Measurements from ENCODE around the gene NOLC1. TPM values are rescaled to one million over a fixed set of nuclear protein-coding genes. Genes with fewer than 3 reads are reported as not detected.

NOLC1 gene
- total RNA-seq, 1 donor from 2014 or later: 26.2 TPM

DNA sequence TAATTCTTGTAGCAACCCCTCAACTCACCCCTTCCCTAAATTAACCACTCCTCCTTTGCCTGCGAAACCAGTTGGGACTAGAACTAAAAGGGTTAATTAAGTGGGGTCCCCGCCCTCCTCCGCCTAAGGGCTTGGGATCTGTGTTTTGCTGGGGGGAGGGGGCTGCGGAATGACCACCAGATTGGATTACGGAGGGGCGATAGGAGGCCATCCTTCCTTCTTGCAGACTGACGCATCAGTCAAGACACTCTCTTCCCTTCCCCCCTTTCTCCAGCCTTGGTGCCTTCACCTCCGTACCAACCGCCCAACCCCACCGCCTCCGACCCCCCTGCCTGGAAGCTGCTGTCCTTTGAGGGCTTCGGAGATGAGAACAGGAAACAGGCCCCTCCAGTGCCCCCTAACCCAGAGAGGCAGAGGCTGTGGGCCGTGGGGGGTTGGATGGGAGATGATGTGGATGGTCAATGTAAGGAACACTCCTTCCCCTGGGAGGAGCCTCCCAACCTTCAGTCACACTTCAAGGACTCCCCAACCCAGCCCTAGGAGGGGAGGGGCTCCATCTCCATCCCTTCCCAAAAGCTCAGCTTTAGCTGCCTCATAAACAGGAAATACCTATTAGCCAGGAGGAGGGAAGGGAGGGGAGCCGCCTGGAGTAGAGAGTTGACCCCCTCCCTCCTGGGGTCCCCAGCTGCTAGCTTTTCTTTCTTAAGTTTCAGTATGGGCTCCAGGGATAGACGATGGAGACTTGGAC, 31.0 kb upstream of the NOLC1 start:
- intact Hi-C loops (cut with DNase I): no loop called here
- DNase-seq (ENCODE audit: low spot score): no peak

DNA sequence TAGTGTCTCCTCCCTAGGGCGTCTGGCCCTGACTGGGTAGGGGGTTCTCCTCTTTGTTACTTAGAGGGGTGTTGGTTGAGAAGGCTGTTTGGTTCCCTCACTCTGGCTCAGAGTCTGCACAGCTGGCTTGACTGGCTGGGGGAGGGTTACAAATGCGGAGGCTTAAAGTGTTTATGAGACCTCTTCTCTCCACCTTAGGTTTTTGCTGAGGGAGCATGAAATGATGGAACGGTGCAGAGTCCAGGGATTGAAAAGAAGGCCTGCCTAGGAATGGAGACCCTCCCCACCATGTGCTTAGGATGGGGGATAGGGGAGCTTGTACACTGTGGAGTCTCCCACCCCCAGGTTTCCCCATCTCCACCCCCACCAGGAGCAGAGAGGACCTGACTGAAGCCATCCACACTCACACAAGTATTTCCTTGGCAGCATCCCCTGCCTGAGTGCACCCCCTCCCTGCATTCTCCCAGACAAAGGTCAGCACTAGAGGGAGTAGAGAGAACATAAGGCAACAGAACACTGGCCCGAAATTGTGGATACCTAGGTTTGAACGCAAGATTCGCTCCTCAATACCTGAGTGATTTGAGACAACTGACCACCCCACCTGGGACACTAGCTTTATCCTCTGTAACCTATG, 30.3 kb upstream of the NOLC1 start:
- DNase-seq (ENCODE audit: low spot score): no peak
- intact Hi-C loops (cut with DNase I): no loop called here

DNA sequence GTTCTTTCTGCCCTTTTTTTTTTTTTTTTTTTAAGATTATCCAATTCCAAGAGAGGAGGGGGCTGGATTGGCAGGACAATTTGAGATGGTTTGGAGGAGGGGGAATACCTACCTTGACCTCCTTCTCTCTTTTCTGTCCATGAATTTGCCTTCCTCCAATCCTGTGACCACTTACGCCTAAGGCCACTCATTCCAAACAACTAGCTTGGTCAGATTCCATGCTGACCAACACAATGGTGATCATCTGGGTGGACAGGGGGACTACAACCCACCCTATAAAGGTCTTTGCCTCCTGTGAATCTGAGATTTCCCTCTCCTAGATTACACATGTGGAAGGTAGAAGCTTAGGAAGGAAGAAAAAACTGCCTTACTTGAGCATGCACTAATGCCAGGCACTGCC, 29.7 kb upstream of the NOLC1 start:
- intact Hi-C loops (cut with DNase I): no loop called here
- DNase-seq (ENCODE audit: low spot score): no peak

DNA sequence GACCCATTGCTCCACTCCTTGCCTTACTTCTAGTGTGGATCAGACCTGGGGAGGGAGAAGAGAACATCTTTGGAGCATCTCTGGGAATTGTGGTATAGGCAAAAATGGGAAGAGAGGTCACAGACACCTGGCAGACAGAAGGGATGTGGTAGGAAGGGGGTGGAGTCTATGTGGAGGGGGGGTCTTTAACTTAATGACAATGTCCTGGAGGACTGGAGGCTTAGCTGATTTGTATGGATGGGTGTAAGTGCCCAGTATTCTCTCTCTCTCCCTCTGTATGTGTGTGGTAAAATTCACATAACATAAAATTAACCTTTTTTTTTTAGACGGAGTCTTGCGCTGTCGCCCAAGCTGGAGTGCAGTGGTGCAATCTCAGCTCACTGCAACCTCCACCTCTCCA, 29.0 kb upstream of the NOLC1 start:
- DNase-seq (ENCODE audit: low spot score): no peak
- intact Hi-C loops (cut with DNase I): no loop called here

DNA sequence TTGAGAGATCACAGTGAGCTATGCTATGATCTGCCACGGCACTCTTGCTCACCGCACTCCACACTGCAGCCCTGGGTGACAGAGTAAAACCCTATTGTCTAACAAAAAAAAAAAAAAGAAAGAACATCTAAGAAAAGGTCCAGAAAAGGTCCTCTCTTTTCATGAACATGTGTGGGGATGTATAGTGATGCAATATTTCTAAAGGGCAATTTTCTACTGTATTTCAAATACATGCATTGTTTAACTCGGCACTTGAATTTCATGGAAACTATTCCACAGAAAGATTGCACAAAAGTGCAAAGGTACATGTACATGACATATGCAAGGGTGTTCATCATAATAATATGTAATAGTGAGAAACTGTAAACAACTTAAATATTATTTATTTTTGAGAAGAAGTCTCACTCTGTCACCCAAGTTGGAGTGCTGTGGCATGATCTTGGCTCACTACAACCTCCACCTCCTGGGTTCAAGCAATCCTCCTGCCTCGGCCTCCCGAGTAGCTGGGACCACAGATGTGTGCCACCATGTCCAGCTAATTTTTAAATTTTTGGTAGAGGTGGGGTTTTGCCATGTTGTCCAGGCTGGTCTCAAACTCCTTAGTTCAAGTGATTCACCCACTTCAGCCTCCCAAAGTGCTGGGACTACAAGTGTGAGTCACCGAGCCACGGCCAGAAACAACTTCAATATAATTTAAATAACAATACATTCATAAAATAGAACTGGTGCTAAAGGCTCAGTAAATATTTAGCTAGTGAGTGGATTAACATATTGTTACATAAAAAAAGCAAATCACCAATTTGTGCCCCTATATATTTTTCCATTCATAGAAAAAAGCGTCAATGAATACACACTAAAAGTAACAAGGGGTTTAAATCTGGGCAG, 20.7 kb upstream of the NOLC1 start:
- intact Hi-C loops (cut with DNase I): loop anchor here (5.0 kb wide), 1 partner anchor 64 kb away; the partner anchor contains the start of gene HPS6
- no peak for DNase-seq (ENCODE audit: low spot score)

DNA sequence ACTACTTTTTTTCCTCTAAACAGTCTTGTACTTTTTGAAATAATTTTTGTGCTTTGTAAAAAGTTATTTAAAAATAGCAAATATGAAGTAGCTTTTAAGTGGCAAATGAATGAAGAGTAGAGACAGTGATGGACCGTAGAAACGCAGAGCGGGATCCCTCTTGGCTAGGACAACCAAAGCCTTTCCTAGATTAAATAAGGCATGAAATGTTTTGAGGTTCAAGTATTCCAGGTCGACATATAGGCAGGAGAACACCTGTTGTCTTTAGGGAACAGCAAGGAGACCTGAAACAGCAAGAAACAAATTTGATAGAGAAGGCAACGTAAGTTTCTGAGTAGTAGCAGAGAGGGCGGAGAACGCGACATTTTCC, 20.0 kb upstream of the NOLC1 start:
- intact Hi-C loops (cut with DNase I): loop anchor here (5.0 kb wide), 1 partner anchor 65 kb away; the partner anchor contains the start of gene HPS6
- no peak for DNase-seq (ENCODE audit: low spot score)

DNA sequence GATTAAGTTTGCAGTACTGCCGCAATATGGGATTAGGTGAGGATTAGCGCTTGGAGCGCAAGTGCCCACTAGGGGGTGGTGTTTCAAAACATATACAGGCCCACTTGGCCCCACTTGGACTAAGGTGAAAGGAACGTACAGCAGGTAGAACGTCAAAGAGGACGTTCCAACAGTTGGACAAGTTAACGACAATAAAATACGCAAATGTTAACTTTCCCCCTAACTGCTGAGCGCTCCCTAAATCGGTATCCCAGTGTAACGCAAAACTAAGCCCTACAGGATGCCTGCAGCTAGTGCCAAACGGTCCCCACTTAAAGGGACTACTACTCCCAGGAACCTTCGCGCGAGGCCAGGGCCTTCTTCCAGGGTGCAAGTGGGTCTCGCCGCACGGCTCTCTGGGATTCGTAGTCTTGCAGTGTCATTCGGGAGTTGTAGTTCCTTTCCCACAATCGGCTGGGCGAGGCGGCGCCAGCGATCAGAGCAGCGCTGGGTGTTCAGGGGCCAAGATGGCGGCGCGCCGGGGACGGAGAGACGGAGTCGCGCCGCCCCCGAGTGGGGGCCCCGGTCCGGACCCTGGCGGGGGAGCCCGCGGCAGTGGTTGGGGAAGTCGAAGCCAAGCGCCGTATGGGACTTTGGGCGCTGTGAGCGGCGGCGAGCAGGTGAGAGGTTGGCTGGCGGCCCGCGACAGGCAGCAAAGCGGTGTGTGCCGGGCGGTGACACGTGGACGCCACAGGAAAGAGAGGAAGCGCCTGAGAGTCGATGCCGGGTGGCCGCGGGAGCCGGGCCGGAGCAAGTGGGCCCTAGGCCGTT, 19.4 kb upstream of the NOLC1 start, which contains the start of gene PPRC1:
Gene PPRC1, plus strand, starts transcription at position 478 of the 810 bp plus-strand sequence. Its CDS starts 29 bp downstream, at position 507.
- DNase-seq (ENCODE audit: low spot score): peak; percentile 99
- intact Hi-C loops (cut with DNase I): loop anchor here (1.0 to 5.0 kb wide), 2 partner anchors 19 to 65 kb away; partner anchors contain the start of gene HPS6

DNA sequence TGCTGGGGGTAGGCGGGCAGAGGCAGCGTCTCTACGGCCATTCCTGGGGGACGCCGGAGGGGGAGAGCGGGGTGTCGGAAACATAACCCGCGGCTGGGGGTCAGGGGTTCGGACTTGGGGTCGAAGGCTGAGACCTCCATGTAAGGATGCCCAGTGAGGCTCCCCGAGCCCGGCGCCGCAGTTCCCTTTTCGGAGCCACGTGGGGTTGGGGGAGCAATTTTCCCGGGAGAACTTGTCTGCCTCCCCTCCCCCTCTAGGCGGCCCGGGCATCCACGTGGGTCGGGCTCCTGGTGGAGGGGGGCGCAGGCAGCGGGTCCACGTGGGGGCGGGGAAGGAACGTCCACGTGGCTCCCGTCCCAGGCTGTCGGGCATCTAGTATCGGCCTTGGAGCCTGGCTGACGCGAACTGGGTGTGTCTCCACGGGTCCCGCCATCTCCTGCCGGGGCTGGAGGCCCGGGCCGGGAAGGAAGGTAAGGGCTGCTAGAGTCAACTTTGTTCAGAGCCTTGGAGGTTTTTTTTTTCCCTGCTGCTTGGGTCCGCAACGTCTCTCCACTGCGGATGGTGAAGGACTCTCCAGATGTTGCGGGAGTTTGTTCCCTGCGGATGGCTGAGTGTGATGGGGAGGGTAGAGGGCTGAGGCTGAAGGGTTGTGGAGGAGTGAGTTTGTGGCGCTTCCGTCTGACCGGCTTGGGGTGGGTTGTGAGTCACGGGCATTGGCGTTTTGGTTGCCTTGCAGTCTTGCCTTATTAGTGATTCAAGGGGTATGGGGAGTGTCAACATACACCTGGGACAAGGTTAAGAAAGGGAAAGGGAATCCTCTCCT, 18.6 kb upstream of the NOLC1 start:
- intact Hi-C loops (cut with DNase I): loop anchor here (1.0 to 5.0 kb wide), 2 partner anchors 18 to 66 kb away; partner anchors contain the start of gene HPS6
- peak; percentile 91 for DNase-seq (ENCODE audit: low spot score)

DNA sequence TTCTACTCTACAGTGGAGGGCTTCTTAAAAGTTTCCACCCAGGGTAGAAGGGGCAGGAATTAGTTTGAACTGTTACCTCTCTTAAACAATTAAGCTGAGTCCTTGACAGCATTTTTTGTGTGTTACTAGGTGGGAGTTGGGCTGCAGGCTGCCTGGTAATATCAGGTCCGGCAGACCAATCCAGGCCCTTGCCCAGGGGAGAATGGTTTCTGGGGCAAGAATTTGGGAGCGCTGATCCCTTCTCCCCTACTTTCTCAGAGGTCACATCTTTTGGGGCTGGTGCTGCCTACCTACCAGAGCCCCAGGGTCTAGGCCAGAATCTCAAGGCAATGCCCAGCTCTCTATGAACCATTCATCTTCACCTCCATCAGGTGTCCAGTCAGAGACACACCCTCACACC, 17.8 kb upstream of the NOLC1 start:
- intact Hi-C loops (cut with DNase I): loop anchor here (5.0 kb wide), 1 partner anchor 67 kb away; the partner anchor contains the start of gene HPS6
- DNase-seq (ENCODE audit: low spot score): no peak

DNA sequence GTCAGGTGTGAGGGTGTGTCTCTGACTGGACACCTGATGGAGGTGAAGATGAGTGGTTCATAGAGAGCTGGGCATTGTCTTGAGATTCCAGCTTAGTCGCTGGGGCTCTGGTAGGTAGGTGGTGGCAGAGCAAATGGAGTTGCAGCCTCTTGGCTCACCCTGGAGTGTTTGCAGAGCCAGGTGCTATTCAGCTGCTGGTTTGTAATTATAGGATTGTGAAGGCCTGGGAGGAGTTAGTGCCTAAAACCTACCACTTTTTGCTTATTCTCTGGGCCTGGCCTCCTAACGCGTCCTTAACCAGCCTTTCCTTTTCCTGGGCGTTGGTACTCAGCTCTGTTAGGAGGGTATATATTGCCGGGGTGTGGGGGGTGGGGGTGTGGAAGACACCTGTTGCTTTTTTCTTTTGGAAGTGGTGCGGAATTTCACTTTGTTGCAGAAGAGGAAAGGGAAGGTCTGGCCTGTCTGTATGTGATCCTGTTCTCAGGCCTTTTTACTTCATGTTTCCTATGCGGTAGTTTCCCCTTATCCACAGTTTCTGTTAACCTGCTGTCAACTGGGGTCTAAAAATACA, 16.1 kb upstream of the NOLC1 start:
- intact Hi-C loops (cut with DNase I): no loop called here
- DNase-seq (ENCODE audit: low spot score): no peak

DNA sequence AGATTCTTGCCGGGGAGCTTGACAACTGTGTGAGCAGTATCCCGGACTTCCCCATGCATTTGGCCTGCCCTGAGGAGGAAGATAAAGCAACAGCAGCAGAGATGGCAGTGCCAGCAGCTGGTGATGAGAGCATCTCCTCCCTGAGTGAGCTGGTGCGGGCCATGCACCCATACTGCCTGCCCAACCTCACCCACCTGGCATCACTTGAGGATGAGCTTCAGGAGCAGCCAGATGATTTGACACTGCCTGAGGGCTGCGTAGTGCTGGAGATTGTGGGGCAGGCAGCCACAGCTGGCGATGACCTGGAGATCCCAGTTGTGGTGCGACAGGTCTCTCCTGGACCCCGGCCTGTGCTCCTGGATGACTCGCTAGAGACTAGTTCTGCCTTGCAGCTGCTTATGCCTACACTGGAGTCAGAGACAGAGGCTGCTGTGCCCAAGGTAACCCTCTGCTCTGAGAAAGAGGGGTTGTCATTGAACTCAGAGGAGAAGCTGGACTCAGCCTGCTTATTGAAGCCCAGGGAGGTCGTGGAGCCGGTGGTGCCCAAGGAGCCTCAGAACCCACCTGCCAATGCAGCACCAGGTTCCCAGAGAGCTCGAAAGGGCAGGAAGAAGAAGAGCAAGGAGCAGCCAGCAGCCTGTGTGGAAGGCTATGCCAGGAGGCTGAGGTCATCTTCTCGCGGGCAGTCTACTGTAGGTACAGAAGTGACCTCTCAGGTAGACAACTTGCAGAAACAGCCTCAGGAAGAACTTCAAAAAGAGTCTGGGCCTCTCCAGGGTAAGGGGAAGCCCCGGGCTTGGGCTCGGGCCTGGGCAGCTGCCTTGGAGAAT, 12.7 kb upstream of the NOLC1 start:
- no peak for DNase-seq (ENCODE audit: low spot score)
- intact Hi-C loops (cut with DNase I): no loop called here

DNA sequence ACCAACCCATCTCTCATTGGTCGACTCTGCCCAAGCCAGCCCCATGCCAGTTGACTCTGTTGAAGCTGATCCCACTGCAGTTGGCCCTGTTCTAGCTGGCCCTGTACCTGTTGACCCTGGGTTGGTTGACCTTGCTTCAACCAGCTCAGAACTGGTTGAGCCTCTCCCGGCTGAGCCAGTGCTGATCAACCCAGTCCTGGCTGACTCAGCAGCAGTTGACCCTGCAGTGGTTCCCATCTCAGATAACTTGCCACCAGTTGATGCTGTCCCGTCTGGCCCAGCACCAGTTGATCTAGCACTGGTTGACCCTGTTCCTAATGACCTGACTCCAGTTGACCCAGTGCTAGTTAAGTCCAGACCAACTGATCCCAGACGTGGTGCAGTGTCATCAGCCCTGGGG, 12.0 kb upstream of the NOLC1 start:
- intact Hi-C loops (cut with DNase I): no loop called here
- DNase-seq (ENCODE audit: low spot score): no peak

DNA sequence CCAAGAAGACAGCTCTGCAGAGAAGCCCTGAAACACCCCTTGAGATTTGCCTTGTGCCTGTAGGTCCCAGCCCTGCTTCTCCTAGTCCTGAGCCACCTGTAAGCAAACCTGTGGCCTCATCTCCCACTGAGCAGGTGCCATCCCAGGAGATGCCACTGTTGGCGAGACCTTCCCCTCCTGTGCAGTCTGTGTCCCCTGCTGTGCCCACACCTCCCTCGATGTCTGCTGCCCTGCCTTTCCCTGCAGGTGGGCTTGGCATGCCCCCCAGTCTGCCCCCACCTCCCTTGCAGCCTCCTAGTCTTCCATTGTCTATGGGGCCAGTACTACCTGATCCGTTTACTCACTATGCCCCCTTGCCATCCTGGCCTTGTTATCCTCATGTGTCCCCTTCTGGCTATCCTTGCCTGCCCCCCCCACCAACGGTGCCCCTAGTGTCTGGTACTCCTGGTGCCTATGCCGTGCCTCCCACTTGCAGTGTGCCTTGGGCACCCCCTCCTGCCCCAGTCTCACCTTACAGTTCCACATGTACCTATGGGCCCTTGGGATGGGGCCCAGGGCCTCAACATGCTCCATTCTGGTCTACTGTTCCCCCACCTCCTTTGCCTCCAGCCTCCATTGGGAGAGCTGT, 11.2 kb upstream of the NOLC1 start:
- intact Hi-C loops (cut with DNase I): no loop called here
- no peak for DNase-seq (ENCODE audit: low spot score)

DNA sequence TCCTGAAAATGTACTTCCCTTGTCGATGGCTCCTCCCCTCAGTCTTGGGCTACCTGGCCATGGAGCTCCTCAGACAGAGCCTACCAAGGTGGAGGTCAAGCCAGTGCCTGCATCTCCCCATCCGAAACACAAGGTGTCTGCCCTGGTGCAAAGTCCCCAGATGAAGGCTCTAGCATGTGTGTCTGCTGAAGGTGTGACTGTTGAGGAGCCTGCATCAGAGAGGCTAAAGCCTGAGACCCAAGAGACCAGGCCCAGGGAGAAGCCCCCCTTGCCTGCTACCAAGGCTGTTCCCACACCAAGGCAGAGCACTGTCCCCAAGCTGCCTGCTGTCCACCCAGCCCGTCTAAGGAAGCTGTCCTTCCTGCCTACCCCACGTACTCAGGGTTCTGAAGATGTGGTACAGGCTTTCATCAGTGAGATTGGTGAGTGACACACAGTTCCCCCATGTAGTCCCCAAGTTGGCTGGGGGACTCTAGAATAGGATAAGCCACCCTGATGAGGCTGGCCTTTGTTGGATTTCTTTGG, 10.5 kb upstream of the NOLC1 start:
- no peak for DNase-seq (ENCODE audit: low spot score)

DNA sequence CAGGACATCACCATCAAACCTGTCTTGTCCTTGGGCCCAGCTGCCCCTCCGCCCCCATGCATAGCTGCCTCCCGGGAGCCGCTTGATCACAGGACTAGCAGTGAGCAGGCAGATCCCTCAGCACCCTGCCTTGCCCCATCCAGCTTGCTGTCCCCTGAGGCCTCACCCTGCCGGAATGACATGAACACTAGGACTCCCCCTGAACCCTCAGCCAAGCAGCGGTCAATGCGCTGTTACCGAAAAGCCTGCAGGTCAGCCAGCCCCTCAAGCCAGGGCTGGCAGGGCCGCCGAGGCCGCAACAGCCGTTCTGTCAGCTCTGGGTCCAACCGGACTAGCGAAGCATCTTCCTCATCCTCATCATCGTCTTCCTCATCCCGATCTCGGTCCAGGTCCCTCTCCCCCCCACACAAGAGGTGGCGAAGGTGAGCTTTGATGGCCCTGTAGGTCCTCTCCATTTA, 5.2 kb upstream of the NOLC1 start:
- no peak for DNase-seq (ENCODE audit: low spot score)
- intact Hi-C loops (cut with DNase I): no loop called here

More for the DNA sequence above, 10.5 kb upstream of the NOLC1 start:
- intact Hi-C loops (cut with DNase I): no loop called here

DNA sequence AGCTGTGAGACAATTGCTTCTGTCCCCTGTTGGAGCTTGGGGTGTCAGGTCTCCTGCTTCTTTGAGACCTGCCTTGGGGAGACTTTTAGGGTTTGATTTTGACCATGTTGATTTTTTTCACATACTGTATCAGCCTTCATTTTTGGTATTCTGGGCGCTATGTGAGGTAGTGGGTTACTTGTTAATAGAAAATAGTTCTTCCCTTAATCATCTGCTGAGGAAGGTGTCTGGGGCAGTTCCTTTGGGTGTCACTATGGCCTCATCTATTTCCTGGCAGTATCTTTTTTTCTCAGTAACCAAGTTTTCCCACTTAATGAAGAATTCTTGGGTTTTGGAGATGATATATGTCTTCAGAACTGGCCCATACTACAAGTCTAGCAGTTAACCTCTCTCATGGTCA, 4.6 kb upstream of the NOLC1 start:
- intact Hi-C loops (cut with DNase I): no loop called here
- no peak for DNase-seq (ENCODE audit: low spot score)
